Cerebellar cortex (tissue), 1 donor: ENCODE data around the gene SETD2.
"Not testable (repeated sequence)": the region's sequence is repeated elsewhere in the genome, so short reads cannot be mapped to it uniquely, and the experiment has no call there.

Experiments
- DNase-seq: peaks from one replicate; pipeline ENCODE4 v3.0.0-alpha.2; 2015; ENCODE audit warnings: low spot score

Gene SETD2, protein sequence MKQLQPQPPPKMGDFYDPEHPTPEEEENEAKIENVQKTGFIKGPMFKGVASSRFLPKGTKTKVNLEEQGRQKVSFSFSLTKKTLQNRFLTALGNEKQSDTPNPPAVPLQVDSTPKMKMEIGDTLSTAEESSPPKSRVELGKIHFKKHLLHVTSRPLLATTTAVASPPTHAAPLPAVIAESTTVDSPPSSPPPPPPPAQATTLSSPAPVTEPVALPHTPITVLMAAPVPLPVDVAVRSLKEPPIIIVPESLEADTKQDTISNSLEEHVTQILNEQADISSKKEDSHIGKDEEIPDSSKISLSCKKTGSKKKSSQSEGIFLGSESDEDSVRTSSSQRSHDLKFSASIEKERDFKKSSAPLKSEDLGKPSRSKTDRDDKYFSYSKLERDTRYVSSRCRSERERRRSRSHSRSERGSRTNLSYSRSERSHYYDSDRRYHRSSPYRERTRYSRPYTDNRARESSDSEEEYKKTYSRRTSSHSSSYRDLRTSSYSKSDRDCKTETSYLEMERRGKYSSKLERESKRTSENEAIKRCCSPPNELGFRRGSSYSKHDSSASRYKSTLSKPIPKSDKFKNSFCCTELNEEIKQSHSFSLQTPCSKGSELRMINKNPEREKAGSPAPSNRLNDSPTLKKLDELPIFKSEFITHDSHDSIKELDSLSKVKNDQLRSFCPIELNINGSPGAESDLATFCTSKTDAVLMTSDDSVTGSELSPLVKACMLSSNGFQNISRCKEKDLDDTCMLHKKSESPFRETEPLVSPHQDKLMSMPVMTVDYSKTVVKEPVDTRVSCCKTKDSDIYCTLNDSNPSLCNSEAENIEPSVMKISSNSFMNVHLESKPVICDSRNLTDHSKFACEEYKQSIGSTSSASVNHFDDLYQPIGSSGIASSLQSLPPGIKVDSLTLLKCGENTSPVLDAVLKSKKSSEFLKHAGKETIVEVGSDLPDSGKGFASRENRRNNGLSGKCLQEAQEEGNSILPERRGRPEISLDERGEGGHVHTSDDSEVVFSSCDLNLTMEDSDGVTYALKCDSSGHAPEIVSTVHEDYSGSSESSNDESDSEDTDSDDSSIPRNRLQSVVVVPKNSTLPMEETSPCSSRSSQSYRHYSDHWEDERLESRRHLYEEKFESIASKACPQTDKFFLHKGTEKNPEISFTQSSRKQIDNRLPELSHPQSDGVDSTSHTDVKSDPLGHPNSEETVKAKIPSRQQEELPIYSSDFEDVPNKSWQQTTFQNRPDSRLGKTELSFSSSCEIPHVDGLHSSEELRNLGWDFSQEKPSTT (N-terminal part only)

DNA sequence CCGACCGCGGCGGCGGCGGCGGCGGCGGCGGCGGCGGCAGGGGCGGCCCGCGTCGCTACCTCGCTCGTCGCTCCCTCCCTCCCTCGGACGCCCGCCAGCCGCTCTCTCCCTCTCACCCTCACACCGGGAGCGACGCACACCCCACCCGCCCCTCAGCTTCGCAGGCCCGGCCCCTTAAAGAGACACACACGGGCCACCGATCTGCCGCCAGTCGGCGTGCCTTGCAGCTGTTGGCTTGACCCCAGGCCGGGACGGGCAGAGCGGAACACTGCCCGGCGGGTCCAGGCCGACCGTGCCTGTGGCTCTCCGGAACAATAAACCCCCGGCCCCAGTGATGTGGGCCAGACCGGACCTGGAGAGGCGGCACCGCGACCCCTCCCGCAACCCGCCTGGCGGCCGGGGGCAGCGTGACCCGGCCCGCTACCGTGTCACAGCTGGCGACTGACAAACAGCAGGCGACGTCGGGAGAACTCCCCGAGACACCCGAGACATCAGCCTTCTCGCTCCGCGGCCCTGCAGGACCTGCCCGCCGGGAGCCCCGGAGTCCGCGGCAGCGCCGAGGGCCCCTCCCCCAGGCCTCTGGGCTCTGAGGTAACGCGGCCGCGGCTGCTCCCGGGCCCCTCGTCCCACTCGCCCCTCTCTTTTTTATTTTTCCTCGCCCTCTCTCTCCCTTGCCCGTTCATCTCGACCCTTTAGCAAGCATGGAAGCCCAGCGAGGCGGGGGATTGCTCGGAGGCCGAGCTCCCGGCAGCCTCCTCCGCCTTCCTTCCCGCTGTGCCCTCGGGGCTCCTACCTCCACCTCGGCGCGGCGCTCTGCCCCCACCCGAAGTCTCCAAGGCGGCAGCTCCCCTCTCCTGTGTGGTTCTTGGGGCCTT lies at the start of gene SETD2:
SETD2 (minus strand) TSS at position 107 of the 875 bp plus-strand sequence. CDS start 189 bp downstream, outside the sequence.
- peak; percentile 93 for DNase-seq

DNA sequence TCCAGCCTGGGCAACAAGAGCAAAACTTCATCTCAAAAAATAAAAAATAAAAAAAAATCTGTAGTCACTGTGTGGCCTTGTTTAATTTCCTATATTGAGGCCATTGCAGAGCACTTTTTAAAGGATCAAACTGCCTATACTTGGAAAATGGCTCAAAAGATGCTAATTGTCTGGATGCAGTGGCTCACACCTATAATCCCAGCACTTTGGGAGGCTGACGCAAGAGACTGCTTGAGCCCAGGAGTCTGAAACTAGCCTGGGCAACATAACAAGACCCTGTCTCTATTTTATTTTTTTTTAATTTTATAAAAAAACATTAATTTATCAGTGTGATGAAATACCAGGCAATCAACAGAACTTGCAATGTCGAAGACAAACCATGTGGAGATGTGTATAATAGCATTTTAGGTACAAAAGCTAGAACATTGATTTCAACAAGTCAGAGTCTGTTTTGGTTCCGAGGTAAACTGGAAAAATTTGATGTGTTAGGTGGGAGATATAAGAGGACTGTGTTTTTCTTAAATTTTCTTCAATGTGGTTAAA lies 47.0 kb upstream of the SETD2 start:
- DNase-seq, result no peak

DNA sequence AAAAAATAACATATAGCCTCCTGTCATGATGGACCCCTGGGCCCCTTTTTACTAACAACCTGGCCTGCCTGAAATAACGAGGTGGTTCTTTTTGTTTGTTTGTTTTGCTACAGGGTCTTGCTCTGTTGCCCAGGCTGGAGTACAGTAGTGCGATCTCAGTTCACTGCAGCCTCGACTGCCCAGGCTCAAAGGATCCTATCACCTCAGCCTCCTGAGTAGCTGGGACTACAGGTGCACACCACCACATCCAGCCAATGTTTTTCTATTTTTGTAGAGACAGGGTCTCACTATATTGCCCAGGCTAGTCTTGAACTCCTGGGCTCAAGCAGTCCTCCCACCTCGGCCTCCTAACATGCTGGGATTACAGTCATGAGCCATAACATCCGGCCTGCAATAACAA lies 42.1 kb upstream of the SETD2 start:
- DNase-seq, result not testable (repeated sequence)

DNA sequence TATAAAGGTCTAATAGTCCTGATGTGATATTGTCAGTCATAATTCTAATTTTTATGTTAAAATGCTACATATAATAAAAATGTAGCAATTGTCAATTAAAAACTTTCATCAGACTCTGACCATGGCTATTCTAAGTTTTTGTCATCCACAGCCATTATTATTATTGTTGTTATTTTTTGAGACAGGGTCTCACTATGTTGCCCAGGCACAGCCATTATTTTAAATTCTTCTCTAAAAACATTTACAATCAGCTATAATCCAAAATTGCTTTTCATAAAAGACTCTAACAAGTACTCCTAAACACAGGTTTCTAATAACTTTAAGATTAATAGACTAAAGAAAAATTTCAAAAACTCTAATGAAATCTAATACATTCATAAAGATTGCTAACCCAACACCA lies 41.0 kb upstream of the SETD2 start:
- DNase-seq, result no peak

DNA sequence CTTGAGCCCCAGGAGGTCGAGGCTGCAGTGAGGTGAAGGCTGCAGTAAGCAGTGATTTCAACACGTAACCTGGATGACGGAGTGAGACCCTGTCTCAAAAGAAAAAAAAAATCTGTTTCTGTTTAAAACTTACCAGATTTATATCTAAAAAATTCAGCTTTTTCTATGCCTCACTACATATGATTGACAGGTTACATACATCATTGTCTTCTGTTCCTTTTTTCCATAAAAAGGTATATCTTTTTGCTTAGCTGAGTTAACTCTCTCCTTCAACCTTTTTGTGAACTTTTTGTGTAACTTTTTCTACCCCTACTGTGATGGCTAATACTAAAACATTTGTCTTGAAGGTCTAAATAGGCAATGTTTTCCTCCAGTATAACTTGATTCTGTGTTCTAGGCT lies 38.6 kb upstream of the SETD2 start:
- DNase-seq, result no peak

DNA sequence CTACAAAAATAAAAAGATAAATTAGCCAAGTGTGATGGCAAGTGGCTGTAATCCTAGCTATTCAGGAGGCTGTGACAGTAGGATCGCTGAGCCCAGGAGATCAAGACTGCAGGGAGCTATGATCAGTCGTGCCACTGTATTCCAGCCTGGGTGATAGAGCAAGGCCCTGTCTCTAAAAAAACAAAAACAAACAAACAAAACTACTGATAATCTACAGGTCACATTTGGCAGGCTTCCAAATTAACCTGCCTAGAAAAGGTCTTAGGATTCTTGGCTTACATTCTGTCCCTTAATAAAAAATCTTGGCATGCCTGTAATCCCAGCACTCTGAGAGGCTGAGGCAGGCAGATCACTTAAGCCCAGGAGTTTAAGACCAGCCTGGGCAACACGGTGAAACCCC lies 33.4 kb upstream of the SETD2 start:
- no peak for DNase-seq

DNA sequence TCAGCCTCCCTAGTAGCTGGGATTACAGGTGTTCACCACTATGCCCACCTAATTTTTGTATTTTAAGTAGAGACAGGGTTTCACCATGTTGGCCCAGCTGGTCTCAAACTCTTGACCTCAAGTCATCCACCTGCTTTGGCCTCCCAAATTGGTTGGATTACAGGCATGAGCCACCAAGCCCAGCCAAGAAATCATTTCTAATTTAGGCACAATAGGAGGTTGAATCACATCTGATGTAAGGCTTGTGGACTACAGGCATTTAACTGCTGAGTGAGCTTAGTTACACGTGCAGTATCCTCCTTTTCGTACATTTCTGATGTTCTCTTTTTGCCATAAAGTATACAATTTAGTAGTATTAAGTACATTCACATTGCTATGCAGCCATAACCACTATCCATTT lies 31.1 kb upstream of the SETD2 start:
- no peak for DNase-seq

DNA sequence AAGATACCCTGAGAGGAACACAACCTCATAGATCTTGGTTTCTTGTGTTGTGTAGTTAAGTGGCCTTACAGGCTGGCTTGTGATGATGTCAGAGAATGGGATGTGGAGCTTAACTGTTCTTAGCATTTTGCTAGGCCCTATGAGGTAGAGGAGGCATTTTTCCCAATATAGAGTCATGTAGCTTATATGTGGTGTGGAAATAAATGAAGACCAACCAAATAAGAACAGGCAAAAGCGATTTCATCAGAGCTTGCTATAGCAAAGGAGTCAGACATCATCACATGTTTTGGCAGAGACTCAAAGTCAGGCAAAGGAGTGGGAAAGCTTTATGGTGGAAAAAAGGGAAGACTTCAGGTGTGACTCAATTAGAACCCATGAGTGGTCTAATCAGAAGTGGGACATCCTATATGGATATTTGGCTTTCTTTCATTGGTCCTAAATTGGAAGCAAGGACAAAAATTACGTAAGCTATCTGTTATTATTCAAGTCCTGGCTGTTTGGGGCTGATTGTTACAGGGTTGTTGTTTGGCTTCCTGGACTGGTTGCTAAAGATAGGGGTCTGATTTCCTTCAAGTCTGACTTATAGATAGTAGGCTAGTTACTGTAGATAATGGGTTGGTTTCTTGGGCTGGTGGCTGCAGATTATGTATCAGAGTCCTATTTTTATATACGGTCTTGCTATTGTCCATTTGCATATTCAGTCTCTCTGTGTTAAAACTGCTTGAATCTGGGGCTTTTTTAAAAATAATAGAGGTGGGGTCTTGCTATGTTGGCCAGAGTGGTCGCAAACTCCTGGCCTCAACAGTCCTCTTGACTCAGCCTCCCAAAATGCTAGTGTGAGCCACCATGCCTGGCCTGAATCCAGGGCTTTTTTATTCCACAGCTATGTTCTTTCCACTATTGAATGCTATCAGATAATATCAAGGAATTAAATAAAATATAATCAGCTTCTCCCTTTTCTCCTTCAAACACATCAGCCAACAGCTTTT lies 30.3 kb upstream of the SETD2 start:
- DNase-seq, result no peak

DNA sequence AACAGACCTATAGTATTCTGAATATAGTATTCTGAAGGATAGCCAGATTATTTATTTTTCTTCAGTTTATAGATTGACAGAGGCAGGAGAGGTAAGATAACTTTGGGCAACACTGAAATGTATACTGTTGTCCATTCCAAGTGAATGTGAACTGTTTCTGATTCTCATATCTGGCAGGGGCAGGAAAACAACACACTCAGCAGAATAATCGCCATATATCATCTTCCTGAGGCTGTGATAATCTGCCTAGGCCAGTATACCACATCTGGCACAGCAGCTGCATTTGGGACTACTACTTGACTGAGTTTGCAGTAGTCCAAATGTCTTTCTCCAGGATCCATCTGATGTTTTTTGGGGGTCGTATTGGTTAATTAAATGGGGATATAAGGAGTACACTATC lies 22.4 kb upstream of the SETD2 start:
- no peak for DNase-seq

DNA sequence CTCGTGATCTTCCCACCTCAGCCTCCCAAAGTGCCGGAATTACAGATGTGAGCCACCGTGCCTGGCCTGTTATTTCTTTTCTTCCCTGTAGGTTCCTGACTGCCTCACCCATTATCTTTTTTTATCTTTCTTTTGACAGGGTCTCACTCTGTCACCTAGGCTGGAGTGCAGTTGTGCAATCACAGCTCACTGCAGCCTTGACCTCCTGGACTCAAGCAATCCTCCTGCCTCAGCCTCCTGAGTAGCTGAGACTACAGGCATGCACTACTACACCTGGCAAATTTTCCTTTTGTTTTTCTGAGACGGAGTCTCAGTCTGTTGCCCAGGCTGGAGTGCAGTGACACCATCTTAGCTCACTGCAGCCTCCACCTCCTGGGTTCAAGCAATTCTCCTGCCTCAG lies 17.8 kb upstream of the SETD2 start:
- not testable (repeated sequence) for DNase-seq

DNA sequence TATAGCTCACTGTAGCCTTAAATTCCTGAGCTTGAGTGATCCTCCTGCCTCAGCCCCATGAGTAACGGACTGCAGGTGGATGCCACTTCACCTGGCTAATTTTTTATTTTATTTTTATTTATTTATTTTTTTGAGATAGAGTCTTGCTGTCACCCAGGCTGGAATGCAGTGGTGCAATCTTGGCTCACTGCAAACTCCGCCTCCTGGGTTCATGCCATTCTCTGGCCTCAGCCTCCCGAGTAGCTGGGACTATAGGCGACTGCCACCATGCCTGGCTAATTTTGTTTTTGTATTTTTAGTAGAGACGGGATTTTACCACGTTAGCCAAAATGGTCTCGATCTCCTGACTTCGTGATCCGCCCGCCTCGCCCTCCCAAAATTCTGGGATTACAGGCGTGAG lies 16.1 kb upstream of the SETD2 start:
- DNase-seq, result not testable (repeated sequence)

DNA sequence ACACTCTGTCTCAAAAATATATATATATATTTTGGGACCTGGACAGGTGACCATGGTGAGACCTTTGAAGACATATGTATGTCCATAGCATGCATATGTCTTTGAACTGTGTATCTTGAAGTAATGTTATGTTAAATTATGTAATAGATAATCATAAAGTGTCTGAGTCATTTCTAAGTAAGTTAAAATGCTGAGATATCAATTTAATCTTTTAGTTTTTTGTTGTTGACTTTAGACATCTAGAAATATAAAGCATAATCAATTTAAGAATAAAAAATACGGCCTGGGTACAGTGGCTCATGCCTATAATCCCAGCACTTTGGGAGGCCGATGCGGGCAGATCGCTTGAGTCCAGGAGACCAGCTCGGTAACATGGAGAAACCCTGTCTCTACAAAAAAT lies 12.7 kb upstream of the SETD2 start:
- no peak for DNase-seq

DNA sequence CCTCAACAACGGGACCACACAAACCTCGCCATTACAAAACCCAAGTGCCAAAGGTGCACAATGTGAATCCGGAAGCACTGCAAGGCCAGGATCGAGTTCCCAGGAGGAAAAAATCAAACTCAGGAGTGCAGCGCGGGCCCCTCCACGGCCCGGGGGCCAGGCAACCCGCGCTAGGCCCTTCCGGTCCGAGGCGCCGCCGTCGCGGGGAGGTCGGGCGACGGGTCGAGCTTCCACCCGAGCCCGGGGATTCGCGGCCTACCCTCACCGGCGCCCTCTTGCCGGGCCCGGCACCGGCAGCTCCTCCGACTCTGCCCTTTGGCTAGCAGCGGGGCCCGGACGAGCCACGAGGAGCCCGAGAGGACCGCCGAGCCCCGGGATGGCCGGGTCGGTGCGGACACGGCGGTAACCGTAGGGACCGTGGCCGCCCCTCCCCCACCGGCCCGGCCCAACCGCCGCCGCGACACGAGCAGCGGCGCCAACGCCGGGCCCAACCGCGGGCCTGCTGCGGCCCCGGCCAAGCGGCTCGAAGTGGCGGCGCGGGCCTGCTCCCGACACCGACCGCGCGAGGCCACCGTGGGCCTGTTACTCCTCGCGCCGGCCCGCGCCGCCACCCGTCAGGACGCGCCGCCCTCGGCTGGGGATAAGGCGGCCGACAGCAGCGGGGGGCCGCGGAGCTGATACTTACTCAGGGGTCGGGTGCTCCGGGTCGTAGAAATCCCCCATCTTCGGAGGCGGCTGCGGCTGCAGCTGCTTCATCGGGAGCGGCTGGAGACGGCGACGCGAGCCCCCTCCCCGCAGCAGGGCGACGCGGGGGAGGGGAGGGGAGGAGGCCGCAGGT lies 525 bp downstream of the SETD2 start:
- peak; percentile 23 for DNase-seq

DNA sequence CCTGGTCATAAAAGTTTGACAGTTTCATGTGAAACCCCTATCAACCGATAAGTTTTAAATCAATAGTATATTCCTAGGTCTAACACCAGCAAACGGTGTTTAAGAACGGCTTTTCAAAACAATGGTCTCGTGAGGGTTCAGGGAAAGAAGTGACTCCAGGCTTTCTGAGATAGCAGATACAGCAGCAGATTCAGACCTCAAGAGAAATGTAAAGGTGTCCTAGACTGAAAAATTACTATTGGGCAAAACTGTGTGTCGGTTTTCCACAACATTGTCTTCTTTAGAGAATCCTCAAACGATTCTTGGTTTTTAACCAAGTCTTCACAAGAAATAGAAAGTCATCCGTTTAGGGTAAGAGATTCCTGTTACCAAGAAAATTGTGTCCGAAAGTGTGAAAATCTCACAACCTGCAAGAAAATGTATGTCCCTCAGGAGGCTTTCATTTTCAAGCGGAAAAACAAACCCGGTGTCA lies 1.2 kb downstream of the SETD2 start:
- DNase-seq, result peak; percentile 8

DNA sequence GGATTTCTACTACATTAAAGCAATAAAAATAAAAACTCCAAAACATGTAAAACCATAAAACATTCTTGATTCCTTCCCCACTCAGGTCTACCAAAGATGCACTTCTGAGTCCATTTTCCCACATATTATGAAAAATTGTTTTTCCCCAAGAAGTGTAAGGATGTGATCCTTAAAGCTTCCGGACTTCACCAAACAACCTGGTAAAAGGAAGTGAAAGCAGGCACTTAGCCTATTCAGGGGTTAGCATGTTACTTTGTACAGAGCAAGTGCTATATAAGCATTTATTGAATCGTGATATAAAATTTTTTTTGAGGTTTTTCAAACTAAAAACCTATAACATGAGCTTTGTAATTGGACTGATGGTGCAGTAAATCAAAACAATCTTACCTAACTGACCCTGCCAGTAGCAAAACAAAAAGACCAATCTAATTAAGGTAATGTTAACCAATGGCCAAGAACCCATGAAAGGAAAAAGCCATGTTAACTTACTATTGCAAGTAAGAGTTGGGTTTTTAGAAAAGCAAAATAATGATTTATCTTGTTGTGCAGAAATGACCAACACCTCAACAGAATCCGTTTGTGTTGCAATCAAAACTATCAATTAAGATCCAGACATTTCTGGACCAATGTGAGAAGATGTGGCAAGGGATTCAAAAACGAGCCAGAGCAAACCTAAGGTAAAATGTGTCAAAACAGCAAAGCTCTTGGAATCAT lies 1.8 kb downstream of the SETD2 start:
- no peak for DNase-seq

DNA sequence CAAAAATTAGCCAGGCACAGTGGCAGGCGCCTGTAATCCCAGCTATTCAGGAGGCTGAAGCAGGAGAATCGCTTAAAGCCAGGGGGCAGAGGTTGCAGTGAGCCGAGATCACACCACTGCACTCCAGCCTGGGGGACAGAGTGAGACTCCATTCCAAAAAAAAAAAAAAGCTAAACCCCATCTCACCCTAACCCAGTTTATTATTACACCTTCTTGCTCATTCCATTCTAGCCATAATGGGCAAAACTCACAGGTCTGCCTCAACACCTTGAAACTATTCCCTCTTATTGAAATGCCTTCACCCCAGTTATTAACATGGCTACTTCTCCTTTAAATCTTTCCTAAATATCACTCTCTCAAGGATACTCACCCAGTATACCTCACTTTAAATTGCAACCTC lies 4.1 kb downstream of the SETD2 start:
- no peak for DNase-seq

DNA sequence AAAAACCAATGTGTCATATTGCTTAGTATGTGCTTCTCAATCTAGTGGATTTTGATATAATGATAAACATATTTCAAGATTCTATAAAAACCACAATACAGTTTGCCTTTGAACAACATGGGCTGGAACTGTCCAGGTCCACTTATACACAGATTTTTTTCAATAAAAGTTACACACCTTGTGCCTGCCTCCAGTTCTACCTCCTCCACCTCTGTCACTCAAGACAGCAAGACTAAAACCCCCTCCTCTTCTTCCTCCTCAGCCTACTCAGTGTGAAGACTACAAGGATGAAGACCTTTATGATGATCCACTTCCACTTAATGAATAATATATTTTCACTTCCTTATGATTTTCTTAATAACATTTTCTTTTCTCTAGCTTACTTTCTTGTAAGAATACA lies 5.7 kb downstream of the SETD2 start:
- DNase-seq, result no peak

DNA sequence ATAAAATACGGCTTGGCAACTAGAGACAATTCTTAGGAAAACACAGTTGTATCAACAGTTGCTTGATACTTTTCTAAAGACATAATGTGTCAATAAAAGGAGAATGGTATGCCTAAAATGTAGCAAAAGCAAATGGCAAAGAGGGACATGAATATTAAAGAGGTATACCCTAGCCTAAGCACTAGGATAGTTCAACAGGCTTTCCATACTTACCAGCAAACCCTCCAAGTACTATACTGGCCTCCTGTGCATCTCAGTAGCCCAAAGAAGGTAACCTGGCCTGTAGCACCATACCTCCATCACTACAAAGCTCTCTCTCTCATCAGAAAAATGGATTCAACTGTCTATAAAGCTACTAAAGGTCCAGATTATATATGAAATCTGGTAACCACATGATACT lies 7.5 kb downstream of the SETD2 start:
- no peak for DNase-seq
